Measurements from ENCODE around the gene KCNG1. TPM values are rescaled to one million over a fixed set of nuclear protein-coding genes. Genes with fewer than 3 reads are reported as not detected.
A peak's percentile ranks its signal among the peaks of the same experiment; 100 is the strongest.

Gene KCNG1
- total RNA-seq, 1 donor from 2014 or later = 5.8 TPM

DNA sequence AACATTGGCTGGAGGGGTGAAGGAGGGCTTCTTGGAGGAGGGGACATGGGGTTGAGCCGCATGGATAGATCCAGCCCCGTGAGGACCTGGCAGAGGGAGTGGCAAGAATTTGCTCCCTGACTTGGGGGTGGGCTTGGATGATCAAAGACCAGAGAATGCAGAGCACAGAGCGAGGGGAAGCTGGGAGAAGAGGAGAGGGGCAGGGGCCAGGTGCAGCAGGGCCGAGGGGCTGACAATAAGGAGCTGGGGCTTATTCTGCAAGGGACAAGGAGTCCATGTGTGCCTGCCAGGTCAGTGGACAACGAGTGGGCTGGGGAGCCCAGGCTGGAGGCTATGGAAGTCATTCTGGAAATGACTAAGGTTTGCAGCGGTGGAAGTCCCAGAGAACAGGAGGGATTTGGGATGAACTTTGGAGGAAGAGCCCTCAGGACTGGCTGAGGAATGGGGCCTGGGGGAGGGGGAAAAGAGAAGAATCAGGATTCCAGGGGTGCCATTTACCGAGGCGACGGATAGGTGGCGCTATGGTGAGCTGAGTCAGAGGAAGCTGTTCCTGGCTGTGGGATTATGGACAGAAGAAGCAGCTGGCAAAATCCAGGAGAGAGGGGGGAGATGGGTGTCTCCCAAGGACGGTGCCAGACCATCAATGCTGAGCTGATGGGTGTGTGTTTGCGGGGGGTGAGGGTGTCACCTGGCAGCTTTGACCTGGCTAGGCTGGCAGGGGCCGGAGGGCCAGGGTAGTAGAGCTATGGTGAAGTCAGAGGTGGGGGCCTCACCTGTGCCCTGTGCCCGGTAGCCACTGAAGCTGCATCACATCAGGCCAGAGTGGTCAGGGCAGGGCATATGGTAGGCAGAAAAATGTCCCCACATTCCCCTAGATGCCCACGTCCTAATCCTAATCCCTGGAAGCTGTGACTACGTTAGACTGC lies 7.8 kb downstream of the KCNG1 start:
- DNase-seq (ENCODE audit: low read depth, low spot score) = peak; percentile 83
- no peak overlapping the region for H3K27ac Mint-ChIP-seq (ENCODE audit: unreplicated experiment)
- H3K4me1 Mint-ChIP-seq = peaks cover 14% of the 10 kb centered on the region
- H3K36me3 Mint-ChIP-seq (ENCODE audit: low read depth) = no peaks in the 10 kb centered on the region
- no peak overlapping the region for H3K4me3 Mint-ChIP-seq
- H3K27me3 Mint-ChIP-seq (ENCODE audit: low read depth) = peaks cover 14% of the 10 kb centered on the region
- H3K9me3 Mint-ChIP-seq = no peaks in the 10 kb centered on the region
- TF ChIP-seq, protein P1, sequence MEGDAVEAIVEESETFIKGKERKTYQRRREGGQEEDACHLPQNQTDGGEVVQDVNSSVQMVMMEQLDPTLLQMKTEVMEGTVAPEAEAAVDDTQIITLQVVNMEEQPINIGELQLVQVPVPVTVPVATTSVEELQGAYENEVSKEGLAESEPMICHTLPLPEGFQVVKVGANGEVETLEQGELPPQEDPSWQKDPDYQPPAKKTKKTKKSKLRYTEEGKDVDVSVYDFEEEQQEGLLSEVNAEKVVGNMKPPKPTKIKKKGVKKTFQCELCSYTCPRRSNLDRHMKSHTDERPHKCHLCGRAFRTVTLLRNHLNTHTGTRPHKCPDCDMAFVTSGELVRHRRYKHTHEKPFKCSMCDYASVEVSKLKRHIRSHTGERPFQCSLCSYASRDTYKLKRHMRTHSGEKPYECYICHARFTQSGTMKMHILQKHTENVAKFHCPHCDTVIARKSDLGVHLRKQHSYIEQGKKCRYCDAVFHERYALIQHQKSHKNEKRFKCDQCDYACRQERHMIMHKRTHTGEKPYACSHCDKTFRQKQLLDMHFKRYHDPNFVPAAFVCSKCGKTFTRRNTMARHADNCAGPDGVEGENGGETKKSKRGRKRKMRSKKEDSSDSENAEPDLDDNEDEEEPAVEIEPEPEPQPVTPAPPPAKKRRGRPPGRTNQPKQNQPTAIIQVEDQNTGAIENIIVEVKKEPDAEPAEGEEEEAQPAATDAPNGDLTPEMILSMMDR (conservative IDR thresholded peaks at IDR 0.05) = peak; percentile 84

DNA sequence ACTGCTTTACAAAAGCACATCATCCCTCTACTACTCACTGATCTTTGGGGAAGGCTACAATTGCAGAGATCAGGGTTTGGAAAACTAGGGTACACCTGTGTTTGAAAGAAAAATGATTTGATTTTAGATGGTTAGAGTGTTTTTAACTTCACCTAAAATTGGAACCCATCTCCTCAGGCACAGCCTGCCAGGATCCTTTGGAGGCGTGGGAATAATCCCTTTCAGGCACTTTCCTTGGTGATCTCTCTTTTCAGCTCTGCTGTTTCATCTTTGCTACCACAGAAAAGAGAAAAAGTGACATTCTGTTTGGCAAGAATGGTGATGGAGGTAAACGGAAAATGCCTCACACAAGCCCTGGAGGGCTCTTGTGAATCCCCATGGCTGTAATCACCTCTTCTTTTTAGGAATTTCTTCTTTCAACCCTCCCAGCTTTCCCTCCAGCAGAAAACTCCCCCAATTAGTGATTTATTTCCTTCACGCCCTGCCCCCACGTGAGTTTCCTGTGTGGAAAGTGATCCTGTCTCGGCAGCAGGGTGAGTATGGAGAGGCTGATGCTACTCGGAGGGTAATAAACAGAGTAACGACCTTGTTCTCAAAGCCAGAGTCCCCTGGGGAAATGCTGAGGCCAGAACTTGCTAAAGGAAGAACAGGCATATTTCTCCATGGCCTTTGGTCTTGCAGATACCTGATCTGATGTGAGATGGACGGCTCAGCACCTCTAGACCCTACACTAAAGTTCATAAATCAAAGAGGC lies 9.2 kb downstream of the KCNG1 start:
- Mint-ChIP-seq H3K4me3 (no peak overlapping the region), H3K27ac (ENCODE audit: unreplicated experiment) (no peak overlapping the region), H3K9me3 (no peaks in the 10 kb centered on the region), H3K27me3 (ENCODE audit: low read depth) (peaks cover 7% of the 10 kb centered on the region), H3K36me3 (ENCODE audit: low read depth) (no peaks in the 10 kb centered on the region), H3K4me1 (peaks cover 14% of the 10 kb centered on the region)
- DNase-seq (ENCODE audit: low read depth, low spot score) = no peak
- TF ChIP-seq, protein P1 (conservative IDR thresholded peaks at IDR 0.05) = no peak

DNA sequence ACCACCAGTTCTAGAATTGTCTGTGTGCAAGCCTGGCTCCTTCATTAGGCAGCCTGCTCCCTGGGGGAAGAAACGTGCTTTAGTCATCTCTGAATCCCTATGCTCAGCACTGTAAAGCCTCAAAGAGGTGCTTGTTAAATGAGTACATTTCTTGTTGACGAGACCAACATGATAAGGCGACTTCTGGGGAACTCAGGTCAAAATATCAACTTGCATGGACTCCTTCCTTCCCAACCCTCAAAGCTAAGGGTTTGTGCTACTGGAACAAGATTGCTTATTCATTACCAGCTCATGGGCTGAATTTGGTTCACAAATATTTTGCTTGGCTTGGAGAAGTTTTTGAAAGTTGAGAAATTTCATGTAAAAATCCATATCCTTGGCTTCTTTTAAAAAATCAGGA lies 10.6 kb downstream of the KCNG1 start:
- H3K36me3 Mint-ChIP-seq (ENCODE audit: low read depth) = no peaks in the 10 kb centered on the region

DNA sequence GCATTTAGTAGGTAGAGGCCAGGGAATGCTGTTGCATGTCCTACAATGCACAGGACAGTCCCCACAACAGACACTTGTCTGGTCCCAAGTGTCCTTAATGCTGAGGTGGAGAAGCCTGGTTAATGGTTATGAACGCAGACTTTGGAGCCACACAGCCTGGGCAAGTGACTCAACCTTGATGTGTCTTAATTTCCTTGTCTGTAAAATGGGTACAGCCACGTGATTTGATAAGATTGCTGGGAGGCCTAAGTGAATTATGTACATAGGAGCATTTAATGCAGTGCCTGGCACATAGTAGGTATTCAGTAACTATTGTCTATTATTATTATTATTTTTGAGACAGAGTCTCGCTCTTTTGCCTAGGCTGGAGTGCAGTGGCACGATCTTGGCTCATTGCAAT lies 11.4 kb downstream of the KCNG1 start:
- no peaks in the 10 kb centered on the region for H3K36me3 Mint-ChIP-seq (ENCODE audit: low read depth)
- DNase-seq (ENCODE audit: low read depth, low spot score) = no peak
- H3K9me3 Mint-ChIP-seq = no peaks in the 10 kb centered on the region
- peaks cover 14% of the 10 kb centered on the region for H3K4me1 Mint-ChIP-seq
- TF ChIP-seq, protein P1 (conservative IDR thresholded peaks at IDR 0.05) = no peak
- no peak overlapping the region for H3K27ac Mint-ChIP-seq (ENCODE audit: unreplicated experiment)
- peaks cover 3% of the 10 kb centered on the region for H3K27me3 Mint-ChIP-seq (ENCODE audit: low read depth)
- H3K4me3 Mint-ChIP-seq = no peak overlapping the region

More for the DNA sequence above, 10.6 kb downstream of the KCNG1 start:
- Mint-ChIP-seq H3K4me1 (peaks cover 14% of the 10 kb centered on the region), H3K27ac (ENCODE audit: unreplicated experiment) (no peak overlapping the region), H3K4me3 (no peak overlapping the region), H3K27me3 (ENCODE audit: low read depth) (peaks cover 5% of the 10 kb centered on the region), H3K9me3 (no peaks in the 10 kb centered on the region)
- DNase-seq (ENCODE audit: low read depth, low spot score) = no peak
- TF ChIP-seq, protein P1 (conservative IDR thresholded peaks at IDR 0.05) = no peak

DNA sequence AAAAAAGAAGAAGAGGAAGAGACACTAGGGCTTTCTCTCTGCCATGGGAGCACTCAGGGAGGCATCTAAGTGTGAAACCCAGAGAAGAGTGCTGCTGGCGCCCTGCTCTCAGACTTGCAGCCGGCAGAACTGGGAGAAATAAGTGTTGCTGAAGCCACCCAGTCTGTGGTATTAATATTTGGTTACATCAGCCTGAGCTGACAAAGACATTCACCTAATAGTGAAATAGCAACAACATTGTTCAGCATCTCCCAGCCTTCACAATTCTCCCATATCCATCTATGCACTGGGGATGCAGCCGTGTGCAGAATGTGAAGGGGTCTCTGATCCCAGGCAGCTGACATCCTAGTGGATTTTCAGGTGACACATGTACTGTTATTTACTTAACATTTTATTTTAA lies 12.0 kb downstream of the KCNG1 start:
- DNase-seq (ENCODE audit: low read depth, low spot score) = no peak
- Mint-ChIP-seq H3K4me1 (peaks cover 14% of the 10 kb centered on the region), H3K4me3 (no peak overlapping the region), H3K27me3 (ENCODE audit: low read depth) (peaks cover 3% of the 10 kb centered on the region), H3K36me3 (ENCODE audit: low read depth) (no peaks in the 10 kb centered on the region), H3K9me3 (no peaks in the 10 kb centered on the region), H3K27ac (ENCODE audit: unreplicated experiment) (no peak overlapping the region)
- TF ChIP-seq, protein P1 (conservative IDR thresholded peaks at IDR 0.05) = no peak
